Coronary artery (tissue), 2 donors: ENCODE data around the gene TOR4A.

Source experiments
- DNase-seq: peaks from one replicate; pipeline ENCODE4 v3.0.0-alpha.2; 2017; ENCODE audit warnings: low spot score
- H3K27ac ChIP-seq, 2 donors: fragments of 200-600 bp; sonication (generic); one replicate each; pipeline ENCODE4 v1.5.1; 2016 to 2019
- H3K4me3 ChIP-seq: fragments of 200-600 bp; sonication (generic); 2 replicates; pipeline ENCODE4 v1.5.1; 2016; ENCODE audit warnings: mild to moderate bottlenecking, moderate library complexity
- TF ChIP-seq, protein P1 (sequence below): fragments of 200-600 bp; sonication (generic); IDR thresholded peaks from one replicate; pipeline ENCODE4 v1.5.1; 2019; ENCODE audit warnings: antibody characterized with exemption

The TOR4A gene

DNA sequence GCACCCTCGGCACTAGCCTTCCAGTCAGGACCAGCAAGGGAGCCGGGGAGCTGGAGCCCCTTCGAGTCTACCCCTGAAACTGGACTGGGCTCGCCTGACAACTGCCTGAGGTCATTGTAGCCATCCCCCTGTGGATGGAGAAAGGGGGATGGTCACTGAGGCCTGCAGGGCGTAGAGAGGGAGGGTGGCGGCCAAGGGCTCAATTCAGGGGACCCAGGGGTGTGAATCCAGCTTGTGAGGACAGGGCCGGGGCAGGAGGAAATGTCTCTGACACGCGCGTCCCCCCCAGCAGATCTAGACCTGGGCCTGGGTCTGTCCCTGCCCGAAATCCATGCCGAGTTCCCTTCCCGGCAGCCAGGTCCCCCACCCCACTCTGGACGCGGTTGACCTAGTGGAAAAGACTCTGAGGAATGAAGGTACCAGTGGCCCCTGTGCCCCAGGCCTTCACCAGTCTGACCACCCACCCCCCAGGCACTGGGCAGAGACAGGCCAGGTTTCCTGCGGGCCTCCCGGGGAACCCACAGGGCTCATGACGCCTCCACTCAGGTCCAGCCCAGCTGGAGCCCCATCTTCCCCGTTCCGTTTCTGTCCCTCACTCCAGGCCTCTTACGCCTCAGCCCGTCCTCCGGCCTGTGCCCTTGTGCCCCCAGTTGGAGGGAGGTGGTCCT lies 46.0 kb upstream of the TOR4A start:
- no peak overlapping the region for H3K27ac ChIP-seq
- TF ChIP-seq, protein P1, sequence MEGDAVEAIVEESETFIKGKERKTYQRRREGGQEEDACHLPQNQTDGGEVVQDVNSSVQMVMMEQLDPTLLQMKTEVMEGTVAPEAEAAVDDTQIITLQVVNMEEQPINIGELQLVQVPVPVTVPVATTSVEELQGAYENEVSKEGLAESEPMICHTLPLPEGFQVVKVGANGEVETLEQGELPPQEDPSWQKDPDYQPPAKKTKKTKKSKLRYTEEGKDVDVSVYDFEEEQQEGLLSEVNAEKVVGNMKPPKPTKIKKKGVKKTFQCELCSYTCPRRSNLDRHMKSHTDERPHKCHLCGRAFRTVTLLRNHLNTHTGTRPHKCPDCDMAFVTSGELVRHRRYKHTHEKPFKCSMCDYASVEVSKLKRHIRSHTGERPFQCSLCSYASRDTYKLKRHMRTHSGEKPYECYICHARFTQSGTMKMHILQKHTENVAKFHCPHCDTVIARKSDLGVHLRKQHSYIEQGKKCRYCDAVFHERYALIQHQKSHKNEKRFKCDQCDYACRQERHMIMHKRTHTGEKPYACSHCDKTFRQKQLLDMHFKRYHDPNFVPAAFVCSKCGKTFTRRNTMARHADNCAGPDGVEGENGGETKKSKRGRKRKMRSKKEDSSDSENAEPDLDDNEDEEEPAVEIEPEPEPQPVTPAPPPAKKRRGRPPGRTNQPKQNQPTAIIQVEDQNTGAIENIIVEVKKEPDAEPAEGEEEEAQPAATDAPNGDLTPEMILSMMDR, result no peak
- H3K4me3 ChIP-seq, result no peak overlapping the region
- DNase-seq, result no peak

DNA sequence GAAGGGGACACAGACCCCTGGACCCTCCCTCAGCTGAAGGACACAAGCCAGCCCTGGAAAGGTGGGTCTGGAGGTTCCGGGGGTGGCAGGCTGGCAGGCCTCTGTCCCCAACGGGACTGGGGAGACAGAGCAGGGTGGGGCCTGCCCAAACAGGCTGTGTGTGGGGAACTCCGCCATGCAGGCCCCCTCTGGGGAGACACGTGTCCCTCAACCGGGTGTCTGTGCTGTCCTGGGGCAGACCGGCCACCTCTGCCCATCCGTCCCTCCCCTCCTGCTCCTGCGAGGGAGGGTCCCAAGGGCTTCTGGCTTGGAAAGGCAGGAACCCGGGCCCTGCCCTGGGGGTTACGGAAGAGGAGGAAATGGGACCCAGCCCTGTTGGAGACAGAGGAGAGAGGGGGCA lies 45.4 kb upstream of the TOR4A start:
- Histone ChIP-seq H3K27ac (no peak overlapping the region), H3K4me3 (no peak overlapping the region)
- DNase-seq, result no peak
- TF ChIP-seq, protein P1, result no peak

DNA sequence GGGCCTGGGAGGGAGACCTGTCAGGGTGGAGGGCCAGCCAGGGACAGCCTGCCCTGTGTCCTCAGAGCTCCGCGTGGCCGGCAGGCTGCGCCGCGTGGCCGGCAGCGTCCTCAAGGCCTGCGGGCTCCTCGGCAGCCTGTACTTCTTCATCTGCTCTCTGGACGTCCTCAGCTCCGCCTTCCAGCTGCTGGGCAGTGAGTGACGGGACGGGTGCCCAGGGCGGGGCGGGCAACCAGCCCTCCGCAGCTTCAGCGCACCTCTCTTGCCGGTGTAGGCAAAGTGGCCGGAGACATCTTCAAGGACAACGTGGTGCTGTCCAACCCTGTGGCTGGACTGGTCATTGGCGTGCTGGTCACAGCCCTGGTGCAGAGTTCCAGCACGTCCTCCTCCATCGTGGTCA lies 45.0 kb upstream of the TOR4A start:
- TF ChIP-seq, protein P1, result no peak
- Histone ChIP-seq H3K27ac (no peak overlapping the region), H3K4me3 (no peak overlapping the region)
- DNase-seq, result no peak

DNA sequence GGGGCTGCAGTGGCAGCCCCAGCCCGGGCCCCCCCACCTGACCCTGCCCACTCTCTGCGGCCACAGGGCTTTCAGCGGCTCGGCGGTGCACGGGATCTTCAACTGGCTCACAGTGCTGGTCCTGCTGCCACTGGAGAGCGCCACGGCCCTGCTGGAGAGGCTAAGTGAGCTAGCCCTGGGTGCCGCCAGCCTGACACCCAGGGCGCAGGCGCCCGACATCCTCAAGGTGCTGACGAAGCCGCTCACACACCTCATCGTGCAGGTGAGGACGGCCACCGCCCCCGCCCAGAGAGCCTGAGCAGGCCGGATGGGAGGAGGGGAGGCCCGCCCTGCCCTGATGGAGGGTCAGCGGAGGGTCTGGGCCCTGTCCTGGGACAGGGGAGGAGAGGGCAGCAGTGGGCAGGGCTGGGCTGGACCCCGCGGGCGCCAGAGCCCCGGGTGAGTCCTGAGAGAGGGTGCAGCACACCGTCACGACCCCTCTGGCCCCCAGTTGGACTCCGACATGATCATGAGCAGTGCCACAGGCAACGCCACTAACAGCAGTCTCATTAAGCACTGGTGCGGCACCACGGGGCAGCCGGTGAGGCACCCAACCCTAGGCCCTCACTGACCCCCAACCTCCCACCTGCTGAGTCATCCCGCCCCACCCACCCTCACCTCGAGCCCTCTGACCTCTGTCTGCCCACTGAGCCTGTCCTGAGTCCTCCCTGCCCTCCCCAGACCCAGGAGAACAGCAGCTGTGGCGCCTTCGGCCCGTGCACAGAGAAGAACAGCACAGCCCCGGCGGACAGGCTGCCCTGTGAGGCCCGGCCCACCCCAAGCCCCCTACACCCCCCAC lies 44.2 kb upstream of the TOR4A start:
- TF ChIP-seq, protein P1, result no peak
- H3K4me3 ChIP-seq, result no peak overlapping the region
- H3K27ac ChIP-seq, result no peak overlapping the region
- DNase-seq, result no peak

DNA sequence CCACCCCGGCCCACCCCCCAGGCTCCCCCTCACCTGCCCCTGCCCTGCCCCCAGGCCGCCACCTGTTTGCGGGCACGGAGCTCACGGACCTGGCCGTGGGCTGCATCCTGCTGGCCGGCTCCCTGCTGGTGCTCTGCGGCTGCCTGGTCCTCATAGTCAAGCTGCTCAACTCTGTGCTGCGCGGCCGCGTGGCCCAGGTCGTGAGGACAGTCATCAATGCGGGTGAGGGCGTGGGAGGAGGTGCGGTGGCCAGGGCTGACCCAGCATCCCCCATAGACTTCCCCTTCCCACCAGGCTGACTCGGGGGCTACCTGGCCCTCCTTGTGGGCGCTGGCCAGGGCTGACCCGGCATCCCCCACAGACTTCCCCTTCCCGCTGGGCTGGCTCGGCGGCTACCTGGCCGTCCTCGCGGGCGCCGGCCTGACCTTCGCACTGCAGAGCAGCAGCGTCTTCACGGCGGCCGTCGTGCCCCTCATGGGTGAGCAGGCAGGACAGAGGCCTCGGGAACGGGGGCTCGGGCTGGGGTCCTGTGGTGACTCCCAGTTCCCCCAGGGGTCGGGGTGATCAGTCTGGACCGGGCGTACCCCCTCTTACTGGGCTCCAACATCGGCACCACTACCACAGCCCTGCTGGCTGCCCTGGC lies 43.4 kb upstream of the TOR4A start:
- H3K27ac ChIP-seq, result no peak overlapping the region
- TF ChIP-seq, protein P1, result no peak
- no peak for DNase-seq
- no peak overlapping the region for H3K4me3 ChIP-seq

DNA sequence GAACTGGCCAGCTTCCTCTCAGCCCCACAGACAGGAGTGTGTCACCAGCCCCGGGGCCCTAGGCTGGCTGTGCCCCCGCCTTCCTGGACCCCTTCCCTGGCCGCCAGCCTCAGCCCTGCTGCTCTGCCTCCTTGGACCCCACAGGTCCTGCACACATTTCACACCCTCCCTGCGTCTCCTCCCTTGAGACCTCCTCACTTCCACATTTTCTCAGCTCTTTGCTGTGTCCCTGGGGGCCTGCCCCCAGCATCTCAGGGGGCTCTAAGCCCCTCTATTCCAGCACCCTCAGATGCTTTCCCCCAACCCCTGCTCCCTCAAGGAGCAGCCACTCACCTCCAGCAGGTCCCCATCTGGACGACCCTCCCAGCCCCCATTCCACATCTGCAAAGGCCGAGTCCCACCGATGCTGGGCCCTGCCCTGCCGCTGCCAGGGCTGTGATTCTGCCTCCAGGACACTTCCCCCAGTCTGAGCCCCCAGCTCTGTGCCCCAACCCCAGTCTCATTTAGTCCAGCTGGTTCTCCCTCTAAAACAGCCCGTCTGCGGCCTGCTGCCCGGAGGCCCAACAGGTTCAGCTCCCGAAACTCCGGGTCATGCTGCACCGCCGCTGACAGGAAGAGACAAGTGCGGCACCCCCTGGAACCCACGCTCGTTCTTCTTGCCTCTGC lies 42.6 kb upstream of the TOR4A start:
- TF ChIP-seq, protein P1, result no peak
- no peak for DNase-seq
- no peak overlapping the region for H3K4me3 ChIP-seq
- H3K27ac ChIP-seq, result no peak overlapping the region
